Measurements from ENCODE around the gene RUBCNL. TPM values are rescaled to one million over a fixed set of nuclear protein-coding genes. Genes with fewer than 3 reads are reported as not detected.

Gene RUBCNL
- total RNA-seq, 1 experiment from 2014 or later, result 1.4 TPM

- H3K56ac ChIP-seq (ENCODE audit: insufficient read length, low read depth, low read length), result no peak overlapping the region
- no peak for TF ChIP-seq CTCF (conservative IDR thresholded peaks at IDR 0.05)
- H3K27me3 ChIP-seq (ENCODE audit: insufficient read depth, low read length), result no peaks in the 10 kb centered on the region
- no peak overlapping the region for H2BK15ac ChIP-seq (ENCODE audit: low read depth, low read length)
- no peak overlapping the region for H2BK120ac ChIP-seq (ENCODE audit: low read depth, low read length, poor library complexity, severe bottlenecking)
- H3K9ac ChIP-seq (ENCODE audit: extremely low read depth, insufficient read length, low read length), result no peak overlapping the region
- H3T11ph ChIP-seq (ENCODE audit: low read length), result no peak overlapping the region
- no peaks in the 10 kb centered on the region for H3K79me2 ChIP-seq (ENCODE audit: insufficient read depth, low read length)
- H3K9me3 Mint-ChIP-seq, result no peaks in the 10 kb centered on the region; a peak in 2 of 5 replicates
- no peak overlapping the region for H3K18ac ChIP-seq (ENCODE audit: insufficient read length, low read depth, low read length)
- no peak overlapping the region for H2AK5ac ChIP-seq (ENCODE audit: insufficient read length, low read length)
- H3K27ac ChIP-seq (ENCODE audit: insufficient read length, low read depth, low read length), result no peak overlapping the region
- H3K27me3 Mint-ChIP-seq (ENCODE audit: low read depth), result no peaks in the 10 kb centered on the region
- H2BK20ac ChIP-seq (ENCODE audit: low read depth, low read length, poor library complexity, severe bottlenecking), result no peak overlapping the region
- no peak overlapping the region for H3K4me3 Mint-ChIP-seq
- H4K20me1 ChIP-seq (ENCODE audit: control insufficient read depth, insufficient read depth, insufficient read length), result no peaks in the 10 kb centered on the region
- no peaks in the 10 kb centered on the region for H3K79me1 ChIP-seq (ENCODE audit: insufficient read depth, low read depth, low read length, poor library complexity, severe bottlenecking)
- no peak overlapping the region for H3K4me2 ChIP-seq (ENCODE audit: insufficient read depth, insufficient read length, low read length)
- H3K4me1 Mint-ChIP-seq, result no peaks in the 10 kb centered on the region
- no peak for DNase-seq
- no peak overlapping the region for H4K91ac ChIP-seq (ENCODE audit: insufficient read length, low read depth, low read length)
- no peaks in the 10 kb centered on the region for H3K4me1 ChIP-seq (ENCODE audit: insufficient read depth, low read length)
- no peak overlapping the region for H3K14ac ChIP-seq (ENCODE audit: insufficient read depth, low read length)
- H3K36me3 Mint-ChIP-seq (ENCODE audit: insufficient read depth in 1 of 3, low read depth in 3 of 3), result no peaks in the 10 kb centered on the region
- no peak overlapping the region for H3K4ac ChIP-seq (ENCODE audit: low read depth, low read length)
- no peak overlapping the region for H3K23ac ChIP-seq (ENCODE audit: insufficient read length, low read depth, low read length)
- WGBS (ENCODE audit: extremely low coverage, insufficient read length, low lambda C conversion rate), result no CpG with 5 or more reads among the region's 1 CpG
- no peak overlapping the region for H2BK12ac ChIP-seq (ENCODE audit: insufficient read length, low read depth, low read length)
- no peak overlapping the region for H4K5ac ChIP-seq (ENCODE audit: insufficient read length, low read depth, low read length)
- H3K9me3 ChIP-seq (ENCODE audit: control insufficient read depth, low read depth, low read length), result no peaks in the 10 kb centered on the region
- H3K27ac Mint-ChIP-seq, result no peak overlapping the region
- no peaks in the 10 kb centered on the region for H3K23me2 ChIP-seq (ENCODE audit: insufficient read length, low read depth, low read length, poor library complexity, severe bottlenecking)
- no peak overlapping the region for H4K8ac ChIP-seq (replicated peaks; ENCODE audit: insufficient read length, low read depth, low read length)
- no peak overlapping the region for H2BK5ac ChIP-seq (ENCODE audit: insufficient read length, low read length)
- H2AFZ ChIP-seq (ENCODE audit: low read length), result no peak overlapping the region
Measured at GRCh38 chr13:46310066-46310465, 77.0 kb downstream of the RUBCNL start.
